Measurements from ENCODE around the gene STAG3.
A peak's percentile ranks its signal among the peaks of the same experiment; 100 is the strongest.
"Not testable (repeated sequence)": the region's sequence is repeated elsewhere in the genome, so short reads cannot be mapped to it uniquely, and the experiment has no call there.

The STAG3 gene

GRCh38 chr7:100212631-100213286, 35.0 kb downstream of the STAG3 start:
- DNase-seq (ENCODE audit: low spot score), result no peak

DNA sequence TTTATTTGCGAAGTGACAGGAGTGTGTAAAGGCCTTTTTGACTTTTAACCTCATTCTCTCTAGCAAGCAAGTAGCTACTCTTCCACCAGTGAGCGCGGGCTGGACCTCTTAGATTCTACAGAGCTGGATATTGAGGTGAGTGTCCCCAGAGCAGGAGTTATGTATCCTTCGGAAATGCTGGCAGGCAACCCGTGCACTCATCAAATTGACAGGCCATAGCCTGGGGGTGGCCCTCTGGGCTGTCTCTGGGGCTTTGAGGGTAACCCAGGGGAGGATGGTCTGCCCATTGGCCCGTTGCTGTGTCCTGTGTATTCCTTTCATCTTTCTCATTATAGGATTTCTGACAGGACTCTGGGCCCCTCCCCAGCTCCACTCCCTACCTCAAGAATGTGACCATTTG, 36.0 kb downstream of the STAG3 start:
- DNase-seq (ENCODE audit: low spot score), result no peak

GRCh38 chr7:100214356-100214755, 36.6 kb downstream of the STAG3 start:
- not testable (repeated sequence) for DNase-seq (ENCODE audit: low spot score)

DNA sequence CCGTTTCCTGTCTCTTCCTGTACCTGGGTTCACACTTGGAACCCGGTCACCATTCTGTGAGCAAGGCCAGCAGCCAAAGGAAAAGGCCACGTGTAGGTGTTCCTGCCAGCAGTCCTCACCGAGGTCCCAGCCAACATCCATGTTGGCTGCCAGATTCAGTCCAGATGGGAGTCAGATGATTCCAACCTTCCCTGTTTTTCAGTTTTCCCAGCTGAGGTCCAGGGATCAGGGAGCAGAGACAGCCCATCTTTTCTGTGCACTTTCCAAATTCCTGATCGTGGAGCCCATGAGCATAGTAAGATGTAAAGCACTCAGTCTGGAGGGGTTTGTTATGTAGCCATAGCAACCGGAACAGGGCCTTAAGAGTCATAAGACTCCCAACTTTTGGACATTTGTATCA, 38.2 kb downstream of the STAG3 start:
- DNase-seq (ENCODE audit: low spot score), result no peak

GRCh38 chr7:100217934-100218333, 40.2 kb downstream of the STAG3 start:
- peak; percentile 72 for DNase-seq (ENCODE audit: low spot score)

DNA sequence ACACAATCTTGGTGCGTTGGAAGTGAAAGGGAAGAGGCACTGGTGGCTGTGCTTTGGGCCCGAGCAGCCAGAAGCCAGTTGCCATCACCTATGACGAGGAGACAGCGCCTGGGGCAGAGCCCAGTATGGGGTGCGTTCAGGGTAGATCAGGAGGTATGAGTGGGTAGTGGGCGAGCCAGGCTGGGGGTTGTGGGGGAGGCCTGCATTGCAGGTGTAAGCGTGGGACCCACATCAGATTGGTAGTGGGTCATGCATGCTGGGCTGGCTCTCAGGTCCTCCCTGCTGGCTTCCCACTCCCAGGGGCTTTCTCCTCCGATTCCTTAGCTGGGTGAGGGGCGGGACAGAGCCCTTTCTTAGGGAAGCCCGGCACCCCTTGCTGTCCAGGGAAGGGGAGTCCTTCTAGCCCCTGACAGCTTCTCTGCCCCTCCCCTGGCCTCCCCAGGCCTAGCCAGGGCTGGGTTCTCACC, 41.6 kb downstream of the STAG3 start:
- DNase-seq (ENCODE audit: low spot score), result no peak

- DNase-seq (ENCODE audit: low spot score), result not testable (repeated sequence)
Measured at GRCh38 chr7:100219801-100220585, 42.3 kb downstream of the STAG3 start, which contains the start of gene PVRIG. Gene PVRIG, plus strand, starts transcription at chr7:100219949. Its CDS starts 22 bp downstream, at chr7:100219971.

- no peak for DNase-seq (ENCODE audit: low spot score)
Measured at GRCh38 chr7:100220586-100221230, 43.0 kb downstream of the STAG3 start.

GRCh38 chr7:100221231-100221718, 43.6 kb downstream of the STAG3 start:
- DNase-seq (ENCODE audit: low spot score), result no peak

GRCh38 chr7:100221767-100222444, 44.2 kb downstream of the STAG3 start:
- no peak for DNase-seq (ENCODE audit: low spot score)

GRCh38 chr7:100222445-100223132, 44.9 kb downstream of the STAG3 start:
- no peak for DNase-seq (ENCODE audit: low spot score)

DNA sequence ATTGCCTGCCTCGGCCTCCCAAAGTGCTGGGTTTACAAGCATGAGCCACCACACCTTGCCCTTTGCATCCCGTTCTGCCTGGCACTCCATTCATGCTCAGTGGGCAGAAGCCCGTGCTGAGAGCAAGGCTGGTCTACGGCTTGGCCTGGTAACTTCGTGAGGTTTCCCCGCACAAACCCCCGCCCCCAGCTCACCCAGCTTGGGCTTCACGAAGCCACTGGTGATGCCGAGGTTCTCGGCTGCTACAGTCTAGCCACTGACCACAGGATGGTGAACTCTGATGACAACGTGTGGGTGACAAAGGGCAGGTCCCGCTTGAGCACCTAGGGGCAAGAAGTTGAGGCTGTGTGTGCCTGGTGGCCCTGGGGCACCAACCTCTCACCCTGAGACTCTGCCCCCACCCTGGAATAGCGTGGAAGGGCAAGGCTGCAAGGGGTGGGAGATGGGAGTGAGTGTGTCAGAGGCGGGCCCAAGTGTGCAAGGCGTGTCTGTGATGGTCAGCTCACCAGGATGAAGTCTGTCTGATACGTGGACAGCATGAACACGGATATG, 45.7 kb downstream of the STAG3 start:
- DNase-seq (ENCODE audit: low spot score), result not testable (repeated sequence)

GRCh38 chr7:100224891-100225290, 47.2 kb downstream of the STAG3 start:
- not testable (repeated sequence) for DNase-seq (ENCODE audit: low spot score)

DNA sequence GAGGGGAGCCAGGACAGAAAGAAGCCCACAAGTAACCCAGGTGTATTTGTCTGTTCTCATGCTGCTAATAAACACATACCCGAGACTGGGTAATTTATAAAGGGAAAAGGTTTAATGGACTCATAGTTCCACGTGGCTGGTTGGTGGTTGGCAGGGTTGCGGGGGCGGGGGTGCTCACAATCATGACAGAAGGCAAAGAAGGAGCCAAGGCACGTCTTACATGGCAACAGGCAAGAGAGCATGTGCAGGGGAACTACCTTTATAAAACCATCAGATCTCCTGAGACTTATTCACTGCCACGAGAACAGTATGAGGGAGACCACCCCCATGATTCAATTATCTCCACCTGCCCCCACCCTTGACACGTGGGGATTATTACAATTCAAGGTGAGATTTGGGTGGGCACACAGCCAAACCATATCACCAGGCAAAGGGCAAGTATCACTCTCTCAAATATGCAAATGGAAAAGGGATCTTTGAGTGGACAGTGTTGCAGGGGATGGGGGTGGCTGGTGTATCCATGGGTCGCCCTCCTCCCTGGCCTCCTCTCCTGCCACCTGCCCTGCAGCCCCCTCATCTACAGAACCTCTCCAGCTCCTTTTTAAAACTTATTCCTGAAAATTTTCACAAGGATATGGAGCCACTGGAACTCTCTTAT, 57.1 kb downstream of the STAG3 start:
- DNase-seq (ENCODE audit: low spot score), result not testable (repeated sequence)

DNA sequence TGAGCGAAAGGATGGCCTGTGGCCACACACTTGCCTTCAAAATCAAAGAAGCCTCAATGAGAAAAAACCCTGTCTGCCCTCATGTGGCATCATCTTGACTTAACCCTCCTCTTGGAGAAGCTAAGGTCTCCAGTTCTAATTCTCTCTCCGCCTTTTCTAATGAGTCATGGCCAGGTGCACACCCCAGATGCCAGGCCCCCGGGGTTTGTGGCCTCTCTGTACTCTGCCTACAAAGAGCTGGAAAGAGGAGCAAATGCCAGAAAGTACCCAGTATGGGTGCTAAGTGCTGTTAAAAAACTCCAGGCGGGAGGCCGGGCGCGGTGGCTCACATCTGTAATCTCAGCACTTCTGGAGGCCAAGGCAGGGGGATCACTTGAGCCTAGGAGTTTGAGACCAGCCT, 62.3 kb downstream of the STAG3 start:
- DNase-seq (ENCODE audit: low spot score), result not testable (repeated sequence)

- peak; percentile 69 for DNase-seq (ENCODE audit: low spot score)
Measured at GRCh38 chr7:100243385-100243784, 65.7 kb downstream of the STAG3 start.

DNA sequence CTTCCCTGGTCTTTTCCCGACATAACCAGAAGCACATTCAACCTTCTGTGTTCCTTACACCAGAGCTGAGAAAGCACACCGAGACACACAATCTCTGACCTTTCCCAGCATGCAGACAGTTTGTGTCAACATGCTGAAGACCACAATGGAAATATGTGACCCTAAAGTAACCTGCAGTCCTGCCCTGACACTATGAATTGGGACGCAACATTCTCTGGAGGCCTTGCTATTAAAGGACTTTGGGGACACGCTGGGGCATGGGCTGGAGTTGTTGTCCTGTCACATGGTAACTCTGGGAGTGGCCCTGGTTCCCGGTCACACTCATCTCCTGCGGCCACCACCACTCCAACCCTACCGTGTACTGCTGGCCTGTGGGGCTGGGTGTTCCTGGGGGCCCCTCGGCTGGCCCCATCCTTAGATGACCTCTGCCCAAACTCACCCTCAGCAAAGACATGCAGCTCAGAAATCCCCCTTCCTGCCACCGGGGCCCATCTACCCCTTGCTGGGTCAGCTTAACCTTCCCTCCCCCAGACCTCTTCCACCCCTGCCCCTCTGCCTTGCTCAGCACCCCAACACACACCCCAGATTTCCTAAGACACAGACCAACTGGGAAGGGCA, 67.4 kb downstream of the STAG3 start:
- not testable (repeated sequence) for DNase-seq (ENCODE audit: low spot score)

GRCh38 chr7:100246121-100246864, 68.6 kb downstream of the STAG3 start:
- not testable (repeated sequence) for DNase-seq (ENCODE audit: low spot score)

DNA sequence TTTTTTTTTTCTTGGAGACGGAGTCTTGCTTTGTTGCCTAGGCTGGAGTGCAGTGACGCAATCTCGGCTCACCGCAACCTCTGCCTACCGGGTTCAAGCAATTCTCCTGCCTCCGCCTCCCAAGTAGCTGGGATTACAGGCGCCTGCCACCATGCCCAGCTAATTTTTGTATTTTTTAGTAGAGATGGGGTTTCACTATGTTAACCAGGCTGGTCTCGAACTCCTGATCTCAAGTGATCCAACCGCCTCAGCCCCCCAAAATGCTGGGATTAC, 69.1 kb downstream of the STAG3 start:
- not testable (repeated sequence) for DNase-seq (ENCODE audit: low spot score)

All from hematopoietic multipotent progenitor cell treated with erythropoietin and hydrocortisone succinate and interleukin-3 and kit ligand, for 17 days (in vitro differentiated cells).